Panc1 (cell line): ENCODE results near the gene PDHB. TPM values are rescaled to one million over a fixed set of nuclear protein-coding genes. Genes with fewer than 3 reads are reported as not detected.

Experiments used
- ATAC-seq: fragments of 200-7000 bp; cut with Tn5 transposase; 2 replicates; pipeline ENCODE4 v1.9.1; 2020; ENCODE audit warnings: mild to moderate bottlenecking, moderate library complexity
- BruUV-seq: library from RNA; stranded (reverse); fragments of 400-500 nt; replicated peaks from 2 replicates; lab custom pipeline; 2021; lab: Mats Ljungman, UMichigan
- CTCF ChIA-PET: fragments of 300-600 bp; sonication (Branson Sonifier 250); formaldehyde crosslinking; loops from one replicate; lab custom pipeline; 2022; ENCODE audit warnings: antibody characterized with exemption; lab: Charles Lee
- POLR2A ChIA-PET: fragments of 300-600 bp; sonication (Branson Sonifier 250); formaldehyde crosslinking; loops from one replicate; lab custom pipeline; 2022; ENCODE audit warnings: antibody characterized with exemption; lab: Charles Lee
- DNase-seq: peaks from one replicate; pipeline ENCODE4 v3.0.0-alpha.2; 2010; ENCODE audit warnings: low read depth, low spot score
- H3K27ac ChIP-seq: 2 replicates; pipeline ENCODE4 v1.5.1; 2011; ENCODE audit warnings: mild to moderate bottlenecking, low read length, inconsistent platforms
- H3K27me3 ChIP-seq: fragments of 200-500 bp; sonication (Bioruptor generic); 2 replicates; pipeline ENCODE4 v1.6.0; 2014; ENCODE audit warnings: low read length, inconsistent platforms; ENCODE audit not compliant: control insufficient read depth, insufficient read depth
- H3K36me3 ChIP-seq: fragments of 200-500 bp; sonication (Bioruptor generic); 2 replicates; pipeline ENCODE4 v1.5.1; 2014; ENCODE audit warnings: inconsistent platforms, mild to moderate bottlenecking, low read length, moderate library complexity; ENCODE audit not compliant: control insufficient read depth, insufficient read depth
- H3K4me1 ChIP-seq: 2 replicates; pipeline ENCODE4 v1.5.1; 2011; ENCODE audit warnings: inconsistent platforms, mild to moderate bottlenecking, low read length, moderate library complexity; ENCODE audit not compliant: control insufficient read depth, insufficient read depth
- H3K4me3 ChIP-seq, 2 experiments: 2 replicates each; pipeline ENCODE4 v1.5.1; 2011 to 2012; ENCODE audit warnings: low read depth in 2 of 2, low read length in 2 of 2, mild to moderate bottlenecking in 2 of 2, inconsistent platforms in 1 of 2, moderate library complexity in 1 of 2
- H3K9me3 ChIP-seq: fragments of 200-500 bp; sonication (Bioruptor generic); 2 replicates; pipeline ENCODE4 v1.5.1; 2014; ENCODE audit warnings: low read depth, mild to moderate bottlenecking, inconsistent platforms, low read length, moderate library complexity; ENCODE audit not compliant: control insufficient read depth, insufficient read depth
- POLR2AphosphoS5 ChIP-seq: IDR thresholded peaks from 2 replicates; pipeline ENCODE4 v1.6.1; 2012; ENCODE audit warnings: mild to moderate bottlenecking, low read depth, low read length, moderate library complexity
- REST ChIP-seq, 2 experiments: IDR thresholded peaks; 2 replicates each; pipeline ENCODE4 v1.6.1; 2011 to 2012; ENCODE audit warnings: low read depth in 2 of 2, control low read depth in 1 of 2, low read length in 1 of 2, mild to moderate bottlenecking in 1 of 2, moderate library complexity in 1 of 2; ENCODE audit not compliant: insufficient read depth in 1 of 2
- SIN3A ChIP-seq: IDR thresholded peaks from 2 replicates; pipeline ENCODE4 v1.6.1; 2012; ENCODE audit warnings: low read depth, mild to moderate bottlenecking, low read length, moderate library complexity, borderline replicate concordance; ENCODE audit not compliant: insufficient read depth
- TCF7L2 ChIP-seq: IDR thresholded peaks from 2 replicates; pipeline ENCODE4 v1.6.1; 2011; ENCODE audit warnings: mild to moderate bottlenecking, low read depth, low read length, inconsistent platforms
- in situ Hi-C: cut with HindIII; loops from 2 replicates; pipeline ENCODE4 v1.10.0; 2016; ENCODE audit warnings: low sequenced_read_pairs, low pct_unique_long_range_greater_than_20kb
- intact Hi-C: fragments of 100-400 bp; cut with micrococcal nuclease; formaldehyde crosslinking; loops from one replicate; pipeline ENCODE4 v1.10.0; 2022; ENCODE audit not compliant: unreplicated experiment
- total RNA-seq: library from RNA; stranded (reverse); gene quantifications from one replicate; pipeline ENCODE4 v1.2.1, GENCODE V29; 2021; ENCODE audit not compliant: unreplicated experiment
- TF ChIP-seq, protein P1 (sequence below): fragments of 450-650 bp; IDR thresholded peaks from 2 replicates; pipeline ENCODE4 v1.5.1; 2017; ENCODE audit warnings: mild to moderate bottlenecking

The PDHB gene
- total RNA-seq, 1 experiment from 2014 or later, result 66.6 TPM

GRCh38 chr3:58470363-58471024 lies 36.9 kb upstream of the PDHB start:
- BruUV-seq, result no TSS peak
- Histone ChIP-seq H3K4me3 (no peak overlapping the region), H3K4me1 (peaks cover 29% of the 10 kb centered on the region), H3K36me3 (no peaks in the 10 kb centered on the region), H3K9me3 (no peaks in the 10 kb centered on the region), H3K27me3 (no peaks in the 10 kb centered on the region), H3K27ac (peak overlapping the region; percentile 91)
- TF ChIP-seq, protein P1, sequence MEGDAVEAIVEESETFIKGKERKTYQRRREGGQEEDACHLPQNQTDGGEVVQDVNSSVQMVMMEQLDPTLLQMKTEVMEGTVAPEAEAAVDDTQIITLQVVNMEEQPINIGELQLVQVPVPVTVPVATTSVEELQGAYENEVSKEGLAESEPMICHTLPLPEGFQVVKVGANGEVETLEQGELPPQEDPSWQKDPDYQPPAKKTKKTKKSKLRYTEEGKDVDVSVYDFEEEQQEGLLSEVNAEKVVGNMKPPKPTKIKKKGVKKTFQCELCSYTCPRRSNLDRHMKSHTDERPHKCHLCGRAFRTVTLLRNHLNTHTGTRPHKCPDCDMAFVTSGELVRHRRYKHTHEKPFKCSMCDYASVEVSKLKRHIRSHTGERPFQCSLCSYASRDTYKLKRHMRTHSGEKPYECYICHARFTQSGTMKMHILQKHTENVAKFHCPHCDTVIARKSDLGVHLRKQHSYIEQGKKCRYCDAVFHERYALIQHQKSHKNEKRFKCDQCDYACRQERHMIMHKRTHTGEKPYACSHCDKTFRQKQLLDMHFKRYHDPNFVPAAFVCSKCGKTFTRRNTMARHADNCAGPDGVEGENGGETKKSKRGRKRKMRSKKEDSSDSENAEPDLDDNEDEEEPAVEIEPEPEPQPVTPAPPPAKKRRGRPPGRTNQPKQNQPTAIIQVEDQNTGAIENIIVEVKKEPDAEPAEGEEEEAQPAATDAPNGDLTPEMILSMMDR, result no peak
- TF ChIP-seq TCF7L2 (no peak), POLR2AphosphoS5 (no peak), SIN3A (no peak), REST (IDR thresholded peaks at IDR 0.05; ENCODE audit: insufficient read depth in 1 of 2, low read depth in 2 of 2, low read length in 1 of 2) (no peak)
- ATAC-seq (no peak; the same call in 1 of the 2 replicates), DNase-seq (no peak)
- in situ Hi-C loops, result no loop called here
- POLR2A ChIA-PET, result no interaction called here
- intact Hi-C loops, result no loop called here
- CTCF ChIA-PET, result no interaction called here

- POLR2A ChIA-PET, result no interaction called here
- BruUV-seq, result no TSS peak
- DNase-seq (no peak), ATAC-seq (no peak)
- intact Hi-C loops (no loop called here), in situ Hi-C loops (no loop called here)
- Histone ChIP-seq H3K4me1 (peaks cover 22% of the 10 kb centered on the region), H3K9me3 (no peaks in the 10 kb centered on the region), H3K36me3 (no peaks in the 10 kb centered on the region), H3K27ac (peak overlapping the region; percentile 26; the same call in 1 of the 2 replicates), H3K27me3 (no peaks in the 10 kb centered on the region), H3K4me3 (no peak overlapping the region)
- TF ChIP-seq REST (IDR thresholded peaks at IDR 0.05; ENCODE audit: insufficient read depth in 1 of 2, low read depth in 2 of 2, low read length in 1 of 2), result no peak
- TF ChIP-seq SIN3A, result no peak
- no peak for TF ChIP-seq TCF7L2
- TF ChIP-seq, protein P1, result no peak
- CTCF ChIA-PET, result no interaction called here
Observed at GRCh38 chr3:58469096-58469495, 35.5 kb upstream of the PDHB start.
